K562 (cell line): ENCODE measurements around the gene PCSK6.
A peak's percentile ranks its signal among the peaks of the same experiment; 100 is the strongest.

Source experiments
- BDP1 ChIP-seq: IDR thresholded peaks from 3 replicates; pipeline ENCODE4 v1.6.1; 2011; ENCODE audit not compliant: insufficient read length, insufficient read depth
- CHD4 ChIP-seq: fragments of 200-600 bp; sonication (generic); IDR thresholded peaks from 3 replicates; pipeline ENCODE4 v1.6.1; 2012; ENCODE audit warnings: low read depth, mild to moderate bottlenecking, mixed read lengths, low read length, inconsistent platforms; ENCODE audit not compliant: insufficient read depth, insufficient replicate concordance, poor library complexity, severe bottlenecking
- CTCF ChIP-seq, 3 experiments: IDR thresholded peaks in 2 of 3; conservative IDR thresholded peaks in 1 of 3; 2 replicates each; pipeline ENCODE4 v1.5.1; 2011 to 2012; ENCODE audit warnings: low read length in 3 of 3, mild to moderate bottlenecking in 3 of 3, control low read depth in 2 of 3, improper control_type of control experiment in 1 of 3, inconsistent platforms in 1 of 3, low read depth in 1 of 3, mixed read lengths in 1 of 3, moderate library complexity in 1 of 3; ENCODE audit not compliant: insufficient read depth in 2 of 3
- EZH2 ChIP-seq: IDR thresholded peaks from 2 replicates; pipeline ENCODE4 v1.6.1; 2012; ENCODE audit warnings: low read depth, mild to moderate bottlenecking, inconsistent platforms, low read length, borderline replicate concordance
- GABPA ChIP-seq: fragments of 200-800 bp; sonication (Bioruptor generic); conservative IDR thresholded peaks from 2 replicates; pipeline ENCODE4 v1.6.1; 2016; ENCODE audit warnings: low read depth, missing genetic modification characterization, missing compliant biosample characterization
- KAT2B ChIP-seq: IDR thresholded peaks from one replicate; pipeline ENCODE4 v1.6.1; 2012; ENCODE audit warnings: low read depth, mild to moderate bottlenecking, control low read depth, inconsistent platforms, low read length, moderate library complexity
- L3MBTL2 ChIP-seq: fragments of 450-650 bp; IDR thresholded peaks from 2 replicates; pipeline ENCODE4 v1.6.1; 2016; ENCODE audit warnings: mild to moderate bottlenecking, moderate library complexity
- PHF20 ChIP-seq: fragments of 450-650 bp; IDR thresholded peaks from 2 replicates; pipeline ENCODE4 v1.6.1; 2018; ENCODE audit not compliant: partially characterized antibody
- PHTF2 ChIP-seq: fragments of 250-450 bp; sonication (Bioruptor Pico); IDR thresholded peaks from 2 replicates; pipeline ENCODE4 v1.5.0; 2021; ENCODE audit warnings: mild to moderate bottlenecking
- RNF219 ChIP-seq: fragments of 250-450 bp; sonication (Bioruptor Pico); IDR thresholded peaks from 2 replicates; pipeline ENCODE4 v1.5.0; 2022; ENCODE audit warnings: mild to moderate bottlenecking
- SIX5 ChIP-seq, 2 experiments: IDR thresholded peaks; 2 replicates each; pipeline ENCODE4 v1.6.1; 2011; ENCODE audit warnings: low read length in 2 of 2, borderline replicate concordance in 1 of 2, low read depth in 1 of 2, mild to moderate bottlenecking in 1 of 2, moderate library complexity in 1 of 2; ENCODE audit not compliant: insufficient read depth in 1 of 2
- USF1 ChIP-seq: sonication (generic); formaldehyde crosslinking; IDR thresholded peaks from 2 replicates; pipeline ENCODE4 v1.9.0; 2022; ENCODE audit warnings: mild to moderate bottlenecking, missing genetic modification reagents
- YBX1 ChIP-seq: fragments of 450-650 bp; IDR thresholded peaks from 2 replicates; pipeline ENCODE4 v1.7.1; 2016; ENCODE audit warnings: mild to moderate bottlenecking

- TF ChIP-seq GABPA (tag) = no peak
- peak; percentile 68 for TF ChIP-seq PHF20
- no peak for TF ChIP-seq CHD4
- no peak for TF ChIP-seq CTCF (IDR thresholded peaks at IDR 0.05 in 2 of 3, conservative IDR thresholded peaks at IDR 0.05 in 1 of 3; ENCODE audit: insufficient read depth in 2 of 3, low read depth in 1 of 3, low read length in 3 of 3)
- TF ChIP-seq L3MBTL2 = peak; percentile 54; the same call in 1 of the 2 replicates
- TF ChIP-seq PHTF2 (CRISPR knock-in tag) = no peak
- TF ChIP-seq KAT2B = no peak
- no peak for TF ChIP-seq YBX1
- TF ChIP-seq USF1 (CRISPR knock-in tag) = no peak
- no peak for TF ChIP-seq RNF219 (CRISPR knock-in tag)
- no peak for TF ChIP-seq SIX5 (IDR thresholded peaks at IDR 0.05; ENCODE audit: borderline replicate concordance in 1 of 2, insufficient read depth in 1 of 2, low read depth in 1 of 2, low read length in 2 of 2)
- no peak for TF ChIP-seq EZH2
- TF ChIP-seq BDP1 = no peak
These were observed 233.8 kb downstream of the PCSK6 start for GRCh38 chr15:101255615-101256241.
